Keratinocyte (primary cell): ENCODE measurements around the gene SLC16A7. TPM values are rescaled to one million over a fixed set of nuclear protein-coding genes. Genes with fewer than 3 reads are reported as not detected.

ENCODE experiments used
- DNase-seq: peaks from one replicate; pipeline ENCODE4 v3.0.0-alpha.2; 2011; ENCODE audit warnings: low read depth, missing footprints, low spot score
- FAIRE-seq: peaks from 2 replicates; lab custom pipeline; 2011; peaks lifted over from hg19 to GRCh38; lab: Jason Lieb, UNC
- H2AFZ ChIP-seq: 2 replicates; pipeline ENCODE4 v1.6.0; 2012; ENCODE audit warnings: low read length, control low read depth, inconsistent platforms; ENCODE audit not compliant: control insufficient read depth
- H3K27ac ChIP-seq: 2 replicates; pipeline ENCODE4 v1.5.1; 2011; ENCODE audit warnings: low read length; ENCODE audit not compliant: control insufficient read depth, insufficient read depth
- H3K27me3 ChIP-seq: 3 replicates; pipeline ENCODE4 v1.6.0; 2011; ENCODE audit warnings: low read length; ENCODE audit not compliant: control insufficient read depth, insufficient read depth; ENCODE audit errors: extremely low read depth
- H3K36me3 ChIP-seq, 2 experiments: 2 replicates in 1 of 2; 3 replicates in 1 of 2; pipeline ENCODE4 v1.5.1; 2011; ENCODE audit warnings: low read length in 2 of 2, mild to moderate bottlenecking in 1 of 2; ENCODE audit not compliant: control insufficient read depth in 2 of 2, insufficient read depth in 2 of 2; ENCODE audit errors: extremely low read depth in 1 of 2
- H3K4me1 ChIP-seq: 3 replicates; pipeline ENCODE4 v1.5.1; 2011; ENCODE audit warnings: low read length; ENCODE audit not compliant: control insufficient read depth, insufficient read depth; ENCODE audit errors: extremely low read depth
- H3K4me2 ChIP-seq: 3 replicates; pipeline ENCODE4 v1.6.0; 2011; ENCODE audit warnings: low read depth, low read length; ENCODE audit not compliant: control insufficient read depth, insufficient read depth; ENCODE audit errors: extremely low read depth
- H3K4me3 ChIP-seq, 3 experiments: fragments of 200-600 bp in 1 of 3; sonication (generic) in 1 of 3; 2 replicates in 2 of 3; 3 replicates in 1 of 3; pipeline ENCODE4 v1.5.1; 2011 to 2016; ENCODE audit warnings: low read length in 3 of 3, mild to moderate bottlenecking in 3 of 3, control low read depth in 2 of 3, inconsistent platforms in 1 of 3, low read depth in 1 of 3, mixed read lengths in 1 of 3, mixed run types in 1 of 3, moderate library complexity in 1 of 3; ENCODE audit not compliant: control insufficient read depth in 2 of 3, insufficient read depth in 2 of 3; ENCODE audit errors: extremely low read depth in 1 of 3
- H3K79me2 ChIP-seq: 2 replicates; pipeline ENCODE4 v1.6.0; 2012; ENCODE audit warnings: low read length; ENCODE audit not compliant: control insufficient read depth, insufficient read depth
- H3K9ac ChIP-seq: 3 replicates; pipeline ENCODE4 v1.6.0; 2011; ENCODE audit warnings: low read length; ENCODE audit not compliant: control insufficient read depth, insufficient read depth; ENCODE audit errors: extremely low read depth
- H3K9me1 ChIP-seq: 3 replicates; pipeline ENCODE4 v1.6.0; 2011; ENCODE audit warnings: low read length; ENCODE audit not compliant: control insufficient read depth, insufficient read depth; ENCODE audit errors: extremely low read depth
- H3K9me3 ChIP-seq: 2 replicates; pipeline ENCODE4 v1.5.1; 2012; ENCODE audit warnings: low read depth, low read length; ENCODE audit not compliant: control insufficient read depth
- H4K20me1 ChIP-seq: 3 replicates; pipeline ENCODE4 v1.6.0; 2011; ENCODE audit warnings: low read length; ENCODE audit not compliant: control insufficient read depth, insufficient read depth; ENCODE audit errors: extremely low read depth
- EZH2 ChIP-seq: IDR thresholded peaks from one replicate; pipeline ENCODE4 v1.6.1; 2012; ENCODE audit warnings: inconsistent platforms, mild to moderate bottlenecking, low read length, moderate library complexity
- dilution Hi-C: fragments of 300-500 bp; cut with MboI; formaldehyde crosslinking; loops from one replicate; pipeline ENCODE4 v1.7.0; 2020; ENCODE audit warnings: low sequenced_read_pairs; ENCODE audit not compliant: extremely low pct_ligation_motif_present
- polyA plus RNA-seq, 5 experiments: library from polyadenylated mRNA; depleted of rRNA in 3 of 5; stranded (reverse) in 3 of 5; stranded (forward) in 1 of 5; unstranded in 1 of 5; fragments of >200 nt; gene quantifications; 1 replicate in 1 of 5; 2 replicates in 3 of 5; 3 replicates in 1 of 5; pipeline versions ENCODE4 v1.2.1 to v1.2.3, GENCODE V29; 2011 to 2012; ENCODE audit warnings: missing spikeins in 2 of 5, low read depth in 1 of 5, low replicate concordance in 1 of 5
- TF ChIP-seq, protein P1 (sequence below), 3 experiments: IDR thresholded peaks in 1 of 3; conservative IDR thresholded peaks in 1 of 3; optimal IDR thresholded peaks in 1 of 3; 2 replicates in 2 of 3; 3 replicates in 1 of 3; pipeline versions ENCODE3 to v1.5.1; 2011; ENCODE audit warnings: low read length in 3 of 3, mild to moderate bottlenecking in 3 of 3, moderate library complexity in 2 of 3, control low read depth in 1 of 3, inconsistent platforms in 1 of 3; ENCODE audit not compliant: insufficient read depth in 2 of 3; ENCODE audit errors: extremely low read depth in 1 of 3

The SLC16A7 gene
- polyA plus RNA-seq, 1 donor (not counting 4 experiments of a cell fraction or from before 2014, with no cell fraction given) = 0.87 TPM

DNA sequence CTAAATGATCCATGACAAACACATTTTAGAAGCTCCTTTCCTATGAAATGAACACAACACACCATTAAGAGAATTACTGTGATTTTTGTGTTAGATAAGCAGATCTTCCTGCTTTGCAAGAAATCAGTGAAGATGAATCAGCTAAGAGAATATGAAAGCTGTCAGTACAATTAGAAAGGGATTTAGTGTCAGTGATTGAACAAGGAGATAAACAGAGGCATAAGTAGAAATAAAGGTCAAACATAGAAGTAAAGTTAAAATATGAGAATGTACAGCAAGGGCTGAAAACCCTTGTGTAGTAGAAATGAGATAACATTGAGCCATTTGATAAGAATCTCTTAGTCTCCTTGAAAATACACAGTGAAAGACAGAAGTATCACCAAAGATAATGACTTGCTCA, 21.4 kb upstream of the SLC16A7 start:
- Histone ChIP-seq H3K4me3 (no peak overlapping the region), H3K79me2 (no peaks in the 10 kb centered on the region), H4K20me1 (no peaks in the 10 kb centered on the region), H3K27me3 (no peaks in the 10 kb centered on the region), H3K9me1 (no peaks in the 10 kb centered on the region), H3K4me2 (no peak overlapping the region), H3K36me3 (no peaks in the 10 kb centered on the region), H2AFZ (no peak overlapping the region), H3K9ac (no peak overlapping the region), H3K4me1 (no peaks in the 10 kb centered on the region), H3K27ac (no peak overlapping the region), H3K9me3 (no peaks in the 10 kb centered on the region)
- dilution Hi-C loops = no loop called here
- no peak for TF ChIP-seq EZH2
- TF ChIP-seq, protein P1, sequence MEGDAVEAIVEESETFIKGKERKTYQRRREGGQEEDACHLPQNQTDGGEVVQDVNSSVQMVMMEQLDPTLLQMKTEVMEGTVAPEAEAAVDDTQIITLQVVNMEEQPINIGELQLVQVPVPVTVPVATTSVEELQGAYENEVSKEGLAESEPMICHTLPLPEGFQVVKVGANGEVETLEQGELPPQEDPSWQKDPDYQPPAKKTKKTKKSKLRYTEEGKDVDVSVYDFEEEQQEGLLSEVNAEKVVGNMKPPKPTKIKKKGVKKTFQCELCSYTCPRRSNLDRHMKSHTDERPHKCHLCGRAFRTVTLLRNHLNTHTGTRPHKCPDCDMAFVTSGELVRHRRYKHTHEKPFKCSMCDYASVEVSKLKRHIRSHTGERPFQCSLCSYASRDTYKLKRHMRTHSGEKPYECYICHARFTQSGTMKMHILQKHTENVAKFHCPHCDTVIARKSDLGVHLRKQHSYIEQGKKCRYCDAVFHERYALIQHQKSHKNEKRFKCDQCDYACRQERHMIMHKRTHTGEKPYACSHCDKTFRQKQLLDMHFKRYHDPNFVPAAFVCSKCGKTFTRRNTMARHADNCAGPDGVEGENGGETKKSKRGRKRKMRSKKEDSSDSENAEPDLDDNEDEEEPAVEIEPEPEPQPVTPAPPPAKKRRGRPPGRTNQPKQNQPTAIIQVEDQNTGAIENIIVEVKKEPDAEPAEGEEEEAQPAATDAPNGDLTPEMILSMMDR (optimal IDR thresholded peaks at IDR 0.05 in 1 of 3, IDR thresholded peaks at IDR 0.05 in 1 of 3, conservative IDR thresholded peaks at IDR 0.05 in 1 of 3; ENCODE audit: extremely low read depth in 1 of 3, insufficient read depth in 2 of 3, low read length in 3 of 3) = no peak
- DNase-seq = no peak
- no peak for FAIRE-seq

DNA sequence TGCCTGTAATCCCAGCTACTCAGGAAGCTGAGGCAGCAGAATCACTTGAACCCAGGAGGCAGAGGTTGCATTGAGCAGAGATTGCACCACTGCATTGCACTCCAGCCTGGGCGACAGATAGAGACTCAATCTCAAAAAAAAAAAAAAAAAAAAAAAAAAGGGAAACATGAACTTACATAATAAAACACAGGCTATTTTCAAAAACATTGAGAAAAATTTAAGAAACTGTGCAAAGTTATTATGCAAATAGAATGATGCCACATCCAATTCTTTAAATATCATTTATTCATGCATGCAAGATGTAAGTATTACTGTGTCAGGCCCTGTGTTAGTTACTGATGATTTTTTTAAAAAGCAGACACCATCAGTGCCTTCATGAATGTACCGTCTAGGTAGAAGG, 20.0 kb upstream of the SLC16A7 start:
- Histone ChIP-seq H2AFZ (no peak overlapping the region), H3K9me3 (no peaks in the 10 kb centered on the region), H3K4me3 (no peak overlapping the region), H3K4me2 (no peak overlapping the region), H3K4me1 (no peaks in the 10 kb centered on the region), H3K9ac (no peak overlapping the region), H3K36me3 (no peaks in the 10 kb centered on the region), H3K27ac (no peak overlapping the region), H3K27me3 (no peaks in the 10 kb centered on the region), H3K9me1 (no peaks in the 10 kb centered on the region), H3K79me2 (no peaks in the 10 kb centered on the region), H4K20me1 (no peaks in the 10 kb centered on the region)
- FAIRE-seq (no peak), DNase-seq (no peak)
- dilution Hi-C loops = no loop called here
- no peak for TF ChIP-seq EZH2
- TF ChIP-seq, protein P1 (optimal IDR thresholded peaks at IDR 0.05 in 1 of 3, IDR thresholded peaks at IDR 0.05 in 1 of 3, conservative IDR thresholded peaks at IDR 0.05 in 1 of 3; ENCODE audit: extremely low read depth in 1 of 3, insufficient read depth in 2 of 3, low read length in 3 of 3) = no peak
